HepG2 (cell line): Measurements from ENCODE around the gene CCDC9B. TPM values are rescaled to one million over a fixed set of nuclear protein-coding genes. Genes with fewer than 3 reads are reported as not detected.

ENCODE experiments used
- BCL6 ChIP-seq: IDR thresholded peaks from 2 replicates; pipeline ENCODE4 v1.6.1; 2016; ENCODE audit warnings: missing genetic modification reagents, missing compliant biosample characterization
- BRD4 ChIP-seq: sonication (generic); formaldehyde crosslinking; IDR thresholded peaks from 2 replicates; pipeline ENCODE4 v1.4.0; 2020; ENCODE audit warnings: missing genetic modification reagents
- CC2D1A ChIP-seq: sonication (generic); formaldehyde crosslinking; IDR thresholded peaks from 2 replicates; pipeline ENCODE4 v1.8.1; 2023; ENCODE audit warnings: mild to moderate bottlenecking, missing genetic modification reagents
- CHD2 ChIP-seq: IDR thresholded peaks from 2 replicates; pipeline ENCODE4 v1.6.1; 2011; ENCODE audit warnings: low read depth, low read length, improper control_type of control experiment
- KLF12 ChIP-seq: sonication (generic); formaldehyde crosslinking; IDR thresholded peaks from 2 replicates; pipeline ENCODE4 v1.4.0; 2020; ENCODE audit warnings: missing genetic modification reagents, borderline replicate concordance
- MEF2D ChIP-seq: sonication (generic); formaldehyde crosslinking; IDR thresholded peaks from 2 replicates; pipeline ENCODE4 v1.5.1; 2020; ENCODE audit warnings: mild to moderate bottlenecking, missing genetic modification reagents
- REL ChIP-seq: sonication (generic); formaldehyde crosslinking; conservative IDR thresholded peaks from 2 replicates; pipeline ENCODE4 v1.8.0; 2022; ENCODE audit warnings: mild to moderate bottlenecking, missing genetic modification reagents, moderate library complexity
- RFXANK ChIP-seq: IDR thresholded peaks from 2 replicates; pipeline ENCODE4 v1.6.1; 2016
- RORA ChIP-seq: sonication (generic); formaldehyde crosslinking; IDR thresholded peaks from 2 replicates; pipeline ENCODE4 v1.5.0; 2020; ENCODE audit warnings: mild to moderate bottlenecking, missing genetic modification reagents, moderate library complexity
- SKIL ChIP-seq: sonication (generic); formaldehyde crosslinking; IDR thresholded peaks from 2 replicates; pipeline ENCODE4 v1.8.0; 2022; ENCODE audit warnings: missing genetic modification reagents, mild to moderate bottlenecking, moderate library complexity, borderline replicate concordance
- TARDBP ChIP-seq: sonication (generic); formaldehyde crosslinking; IDR thresholded peaks from 2 replicates; pipeline ENCODE4 v1.8.0; 2022; ENCODE audit warnings: mild to moderate bottlenecking, missing genetic modification reagents
- ZFX ChIP-seq: sonication (generic); formaldehyde crosslinking; IDR thresholded peaks from 2 replicates; pipeline ENCODE4 v1.4.0; 2020; ENCODE audit warnings: mild to moderate bottlenecking, low read depth, missing genetic modification reagents, moderate library complexity
- ZMYM3 ChIP-seq: sonication (generic); formaldehyde crosslinking; IDR thresholded peaks from 2 replicates; pipeline ENCODE4 v1.5.1; 2020; ENCODE audit warnings: mild to moderate bottlenecking, missing genetic modification reagents
- ZNF317 ChIP-seq: sonication (generic); formaldehyde crosslinking; IDR thresholded peaks from 2 replicates; pipeline ENCODE4 v1.5.0; 2020; ENCODE audit warnings: mild to moderate bottlenecking, missing genetic modification reagents
- ZNF333 ChIP-seq: sonication (generic); formaldehyde crosslinking; IDR thresholded peaks from 2 replicates; pipeline ENCODE4 v1.4.0; 2020; ENCODE audit warnings: mild to moderate bottlenecking, missing genetic modification reagents, borderline replicate concordance
- ZNF512 ChIP-seq: sonication (generic); formaldehyde crosslinking; IDR thresholded peaks from 2 replicates; pipeline ENCODE4 v1.4.0; 2020; ENCODE audit warnings: mild to moderate bottlenecking, missing genetic modification reagents
- ZNF776 ChIP-seq: sonication (generic); formaldehyde crosslinking; IDR thresholded peaks from 2 replicates; pipeline ENCODE4 v1.4.0; 2020; ENCODE audit warnings: mild to moderate bottlenecking, missing genetic modification reagents
- polyA plus RNA-seq, 8 experiments: library from polyadenylated mRNA; depleted of rRNA in 3 of 8; stranded (reverse) in 7 of 8; unstranded in 1 of 8; fragments of >200 nt; fragmentation: Illumina TruSeq in 4 of 8; extraction: Trizol in 4 of 8; gene quantifications; 2 replicates each; pipeline versions ENCODE4 v1.2.1 to v1.2.3, GENCODE V29; 2011 to 2016; ENCODE audit warnings: low read depth in 4 of 8, missing spikeins in 1 of 8, mixed read lengths in 1 of 8; ENCODE audit not compliant: insufficient read depth in 1 of 8
- total RNA-seq, 5 experiments: library from RNA; depleted of rRNA; stranded (reverse); fragments of >200 nt; fragmentation: Illumina TruSeq; extraction: Trizol; gene quantifications; 2 replicates each; pipeline ENCODE4 v1.2.3, GENCODE V29; 2016; ENCODE audit warnings: low read depth in 1 of 5
- TF ChIP-seq, protein P1 (sequence below): sonication (generic); formaldehyde crosslinking; IDR thresholded peaks from 2 replicates; pipeline ENCODE4 v1.5.0; 2020; ENCODE audit warnings: missing genetic modification reagents, mild to moderate bottlenecking, borderline replicate concordance
- TF ChIP-seq, protein P2 (sequence below): sonication (generic); formaldehyde crosslinking; IDR thresholded peaks from 2 replicates; pipeline ENCODE4 v1.5.0; 2020; ENCODE audit warnings: mild to moderate bottlenecking, missing genetic modification reagents, borderline replicate concordance
- TF ChIP-seq, protein P3 (sequence below): sonication (generic); formaldehyde crosslinking; IDR thresholded peaks from 2 replicates; pipeline ENCODE4; 2020; ENCODE audit warnings: missing genetic modification reagents, mild to moderate bottlenecking, borderline replicate concordance

Gene CCDC9B
- total and polyA plus RNA-seq, 2 of the 13 experiments (the other 11 are each of a cell fraction or from before 2014, with no cell fraction given), result 0.98 to 1.6 TPM

DNA sequence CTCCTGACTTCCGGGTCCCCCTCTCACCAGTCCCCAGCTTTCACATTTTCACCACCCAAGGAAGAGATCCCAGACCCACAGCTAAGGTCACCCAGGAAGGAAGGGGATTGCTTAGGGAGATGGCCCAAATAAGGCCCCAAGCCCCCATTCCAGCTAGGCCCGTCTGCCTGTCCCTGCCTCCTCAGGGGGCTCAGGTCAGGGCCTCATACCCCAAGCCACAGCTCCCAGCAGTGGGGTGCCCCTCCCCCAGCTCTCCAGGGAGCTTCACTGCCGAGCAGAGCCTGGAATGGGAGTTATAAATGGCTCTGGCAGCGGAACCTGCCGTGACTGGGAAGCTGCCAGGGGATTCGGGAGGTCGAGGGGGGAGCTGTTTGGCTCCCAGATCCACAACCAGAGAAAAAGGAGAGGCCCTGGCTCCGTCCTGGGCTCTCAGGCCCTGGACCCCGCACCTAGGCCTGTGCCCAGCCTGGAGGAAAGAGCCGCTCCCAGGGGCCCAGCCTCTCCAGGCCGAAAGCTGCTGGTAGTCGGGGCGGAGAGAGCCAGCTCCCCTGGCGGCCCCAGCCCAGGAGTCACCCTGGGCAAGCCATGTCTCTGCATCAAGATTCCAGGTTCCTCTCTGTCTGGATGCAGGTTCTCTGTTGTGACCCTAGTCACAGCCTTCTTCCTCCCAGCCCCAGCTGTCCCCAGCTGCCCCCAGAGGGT is 550 bp downstream of the CCDC9B start (continued):
- TF ChIP-seq, protein P1, sequence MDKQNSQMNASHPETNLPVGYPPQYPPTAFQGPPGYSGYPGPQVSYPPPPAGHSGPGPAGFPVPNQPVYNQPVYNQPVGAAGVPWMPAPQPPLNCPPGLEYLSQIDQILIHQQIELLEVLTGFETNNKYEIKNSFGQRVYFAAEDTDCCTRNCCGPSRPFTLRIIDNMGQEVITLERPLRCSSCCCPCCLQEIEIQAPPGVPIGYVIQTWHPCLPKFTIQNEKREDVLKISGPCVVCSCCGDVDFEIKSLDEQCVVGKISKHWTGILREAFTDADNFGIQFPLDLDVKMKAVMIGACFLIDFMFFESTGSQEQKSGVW (CRISPR knock-in tag), result no peak
- 0 out of 2 replicates have a peak, but pooled peaks have one; percentile 33 for TF ChIP-seq CHD2
- TF ChIP-seq REL (CRISPR knock-in tag), result no peak
- TF ChIP-seq ZMYM3, result no peak
- TF ChIP-seq RFXANK, result no peak
- TF ChIP-seq, protein P2, sequence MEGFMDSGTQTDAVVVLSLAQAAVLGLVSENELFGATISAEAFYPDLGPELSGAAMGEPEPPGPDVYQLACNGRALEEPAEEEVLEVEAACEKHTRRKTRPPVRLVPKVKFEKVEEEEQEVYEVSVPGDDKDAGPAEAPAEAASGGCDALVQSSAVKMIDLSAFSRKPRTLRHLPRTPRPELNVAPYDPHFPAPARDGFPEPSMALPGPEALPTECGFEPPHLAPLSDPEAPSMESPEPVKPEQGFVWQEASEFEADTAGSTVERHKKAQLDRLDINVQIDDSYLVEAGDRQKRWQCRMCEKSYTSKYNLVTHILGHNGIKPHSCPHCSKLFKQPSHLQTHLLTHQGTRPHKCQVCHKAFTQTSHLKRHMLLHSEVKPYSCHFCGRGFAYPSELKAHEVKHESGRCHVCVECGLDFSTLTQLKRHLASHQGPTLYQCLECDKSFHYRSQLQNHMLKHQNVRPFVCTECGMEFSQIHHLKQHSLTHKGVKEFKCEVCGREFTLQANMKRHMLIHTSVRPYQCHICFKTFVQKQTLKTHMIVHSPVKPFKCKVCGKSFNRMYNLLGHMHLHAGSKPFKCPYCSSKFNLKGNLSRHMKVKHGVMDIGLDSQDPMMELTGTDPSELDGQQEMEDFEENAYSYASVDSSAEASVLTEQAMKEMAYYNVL, result peak; percentile 45; the same call in 1 of the 2 replicates
- TF ChIP-seq TARDBP (CRISPR knock-in tag), result no peak
- no peak for TF ChIP-seq ZNF512 (CRISPR knock-in tag)
- TF ChIP-seq ZNF333 (CRISPR knock-in tag), result peak; percentile 67; the same call in 1 of the 2 replicates
- TF ChIP-seq BCL6 (CRISPR knock-in tag), result no peak
- no peak for TF ChIP-seq BRD4 (CRISPR knock-in tag)
- TF ChIP-seq KLF12, result peak; percentile 27; the same call in 1 of the 2 replicates
- TF ChIP-seq ZFX (CRISPR knock-in tag), result peak; percentile 74
- no peak for TF ChIP-seq RORA (CRISPR knock-in tag)
- peak; percentile 21; the same call in 1 of the 2 replicates for TF ChIP-seq ZNF317 (CRISPR knock-in tag)
- TF ChIP-seq ZNF776 (CRISPR knock-in tag), result 0 out of 2 replicates have a peak, but pooled peaks have one; percentile 52
- no peak for TF ChIP-seq CC2D1A
- TF ChIP-seq, protein P3, sequence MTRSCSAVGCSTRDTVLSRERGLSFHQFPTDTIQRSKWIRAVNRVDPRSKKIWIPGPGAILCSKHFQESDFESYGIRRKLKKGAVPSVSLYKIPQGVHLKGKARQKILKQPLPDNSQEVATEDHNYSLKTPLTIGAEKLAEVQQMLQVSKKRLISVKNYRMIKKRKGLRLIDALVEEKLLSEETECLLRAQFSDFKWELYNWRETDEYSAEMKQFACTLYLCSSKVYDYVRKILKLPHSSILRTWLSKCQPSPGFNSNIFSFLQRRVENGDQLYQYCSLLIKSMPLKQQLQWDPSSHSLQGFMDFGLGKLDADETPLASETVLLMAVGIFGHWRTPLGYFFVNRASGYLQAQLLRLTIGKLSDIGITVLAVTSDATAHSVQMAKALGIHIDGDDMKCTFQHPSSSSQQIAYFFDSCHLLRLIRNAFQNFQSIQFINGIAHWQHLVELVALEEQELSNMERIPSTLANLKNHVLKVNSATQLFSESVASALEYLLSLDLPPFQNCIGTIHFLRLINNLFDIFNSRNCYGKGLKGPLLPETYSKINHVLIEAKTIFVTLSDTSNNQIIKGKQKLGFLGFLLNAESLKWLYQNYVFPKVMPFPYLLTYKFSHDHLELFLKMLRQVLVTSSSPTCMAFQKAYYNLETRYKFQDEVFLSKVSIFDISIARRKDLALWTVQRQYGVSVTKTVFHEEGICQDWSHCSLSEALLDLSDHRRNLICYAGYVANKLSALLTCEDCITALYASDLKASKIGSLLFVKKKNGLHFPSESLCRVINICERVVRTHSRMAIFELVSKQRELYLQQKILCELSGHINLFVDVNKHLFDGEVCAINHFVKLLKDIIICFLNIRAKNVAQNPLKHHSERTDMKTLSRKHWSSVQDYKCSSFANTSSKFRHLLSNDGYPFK (CRISPR knock-in tag), result 0 out of 2 replicates have a peak, but pooled peaks have one; percentile 0
- no peak for TF ChIP-seq SKIL (CRISPR knock-in tag)
- TF ChIP-seq MEF2D (CRISPR knock-in tag), result no peak
